ENCODE results near the gene TTC1.

DNA sequence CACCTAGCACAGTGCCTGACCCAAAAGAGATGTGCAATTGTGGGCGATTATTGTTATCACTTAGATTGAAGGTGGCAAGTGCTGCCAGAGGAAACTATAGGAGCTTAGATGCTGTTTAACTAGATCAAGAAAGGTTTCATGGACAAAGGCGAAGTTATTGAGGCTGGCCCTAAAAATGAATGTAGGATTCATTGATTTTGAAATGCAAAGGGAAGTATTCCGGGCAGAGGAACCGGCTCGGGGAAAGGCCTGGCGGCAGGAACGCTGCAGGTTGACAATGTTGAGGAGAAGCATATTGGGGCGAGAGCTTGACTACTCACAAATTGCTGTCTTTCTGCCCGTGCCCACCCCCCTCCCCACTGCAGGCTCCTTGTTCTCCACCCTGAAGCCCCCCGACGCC is 37.4 kb upstream of the TTC1 start:
- TF ChIP-seq, protein P1, sequence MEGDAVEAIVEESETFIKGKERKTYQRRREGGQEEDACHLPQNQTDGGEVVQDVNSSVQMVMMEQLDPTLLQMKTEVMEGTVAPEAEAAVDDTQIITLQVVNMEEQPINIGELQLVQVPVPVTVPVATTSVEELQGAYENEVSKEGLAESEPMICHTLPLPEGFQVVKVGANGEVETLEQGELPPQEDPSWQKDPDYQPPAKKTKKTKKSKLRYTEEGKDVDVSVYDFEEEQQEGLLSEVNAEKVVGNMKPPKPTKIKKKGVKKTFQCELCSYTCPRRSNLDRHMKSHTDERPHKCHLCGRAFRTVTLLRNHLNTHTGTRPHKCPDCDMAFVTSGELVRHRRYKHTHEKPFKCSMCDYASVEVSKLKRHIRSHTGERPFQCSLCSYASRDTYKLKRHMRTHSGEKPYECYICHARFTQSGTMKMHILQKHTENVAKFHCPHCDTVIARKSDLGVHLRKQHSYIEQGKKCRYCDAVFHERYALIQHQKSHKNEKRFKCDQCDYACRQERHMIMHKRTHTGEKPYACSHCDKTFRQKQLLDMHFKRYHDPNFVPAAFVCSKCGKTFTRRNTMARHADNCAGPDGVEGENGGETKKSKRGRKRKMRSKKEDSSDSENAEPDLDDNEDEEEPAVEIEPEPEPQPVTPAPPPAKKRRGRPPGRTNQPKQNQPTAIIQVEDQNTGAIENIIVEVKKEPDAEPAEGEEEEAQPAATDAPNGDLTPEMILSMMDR (conservative IDR thresholded peaks at IDR 0.05) = no peak
- no peak for TF ChIP-seq ZFX (IDR thresholded peaks at IDR 0.05)

Measured in C4-2B (cell line).